ENCODE results near the gene NPB.

NPB gene

GRCh38 chr17:81871387-81872230 lies 30.4 kb upstream of the NPB start:
- DNase-seq (ENCODE audit: low spot score): peak; percentile 100

GRCh38 chr17:81877569-81877968 lies 24.5 kb upstream of the NPB start:
- TF ChIP-seq, protein P1, sequence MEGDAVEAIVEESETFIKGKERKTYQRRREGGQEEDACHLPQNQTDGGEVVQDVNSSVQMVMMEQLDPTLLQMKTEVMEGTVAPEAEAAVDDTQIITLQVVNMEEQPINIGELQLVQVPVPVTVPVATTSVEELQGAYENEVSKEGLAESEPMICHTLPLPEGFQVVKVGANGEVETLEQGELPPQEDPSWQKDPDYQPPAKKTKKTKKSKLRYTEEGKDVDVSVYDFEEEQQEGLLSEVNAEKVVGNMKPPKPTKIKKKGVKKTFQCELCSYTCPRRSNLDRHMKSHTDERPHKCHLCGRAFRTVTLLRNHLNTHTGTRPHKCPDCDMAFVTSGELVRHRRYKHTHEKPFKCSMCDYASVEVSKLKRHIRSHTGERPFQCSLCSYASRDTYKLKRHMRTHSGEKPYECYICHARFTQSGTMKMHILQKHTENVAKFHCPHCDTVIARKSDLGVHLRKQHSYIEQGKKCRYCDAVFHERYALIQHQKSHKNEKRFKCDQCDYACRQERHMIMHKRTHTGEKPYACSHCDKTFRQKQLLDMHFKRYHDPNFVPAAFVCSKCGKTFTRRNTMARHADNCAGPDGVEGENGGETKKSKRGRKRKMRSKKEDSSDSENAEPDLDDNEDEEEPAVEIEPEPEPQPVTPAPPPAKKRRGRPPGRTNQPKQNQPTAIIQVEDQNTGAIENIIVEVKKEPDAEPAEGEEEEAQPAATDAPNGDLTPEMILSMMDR (IDR thresholded peaks at IDR 0.05; ENCODE audit: extremely low read depth, missing control alignments): no peak
- no peak for DNase-seq (ENCODE audit: low spot score)

More at GRCh38 chr17:81871387-81872230, 30.4 kb upstream of the NPB start:
- TF ChIP-seq, protein P1 (IDR thresholded peaks at IDR 0.05; ENCODE audit: extremely low read depth, missing control alignments): no peak

DNA sequence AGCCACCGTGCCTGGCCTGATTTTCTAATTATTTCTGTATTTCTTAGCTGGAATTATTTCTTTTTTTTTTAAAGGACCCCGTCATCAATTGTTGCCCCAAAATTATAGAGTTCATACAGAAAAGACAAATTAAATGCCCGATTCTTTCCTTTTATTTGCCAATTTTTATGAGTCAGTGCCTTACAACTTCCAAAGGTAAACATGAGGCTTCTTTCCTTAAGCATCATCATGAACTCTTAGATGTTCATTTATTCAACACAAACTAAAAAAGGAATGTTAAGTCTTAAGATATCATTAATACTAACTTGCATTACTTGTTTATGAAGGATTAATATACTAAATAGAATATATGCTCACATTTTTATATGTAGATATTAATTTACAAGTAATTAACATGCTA lies 23.7 kb upstream of the NPB start:
- DNase-seq (ENCODE audit: low spot score): no peak
- TF ChIP-seq, protein P1 (IDR thresholded peaks at IDR 0.05; ENCODE audit: extremely low read depth, missing control alignments): no peak

GRCh38 chr17:81879121-81879520 lies 22.9 kb upstream of the NPB start:
- no peak for DNase-seq (ENCODE audit: low spot score)
- TF ChIP-seq, protein P1 (IDR thresholded peaks at IDR 0.05; ENCODE audit: extremely low read depth, missing control alignments): no peak

GRCh38 chr17:81884520-81884919 lies 17.5 kb upstream of the NPB start:
- TF ChIP-seq, protein P1 (IDR thresholded peaks at IDR 0.05; ENCODE audit: extremely low read depth, missing control alignments): no peak
- no peak for DNase-seq (ENCODE audit: low spot score)

- TF ChIP-seq, protein P1 (IDR thresholded peaks at IDR 0.05; ENCODE audit: extremely low read depth, missing control alignments): no peak
- no peak for DNase-seq (ENCODE audit: low spot score)
These were observed 17.1 kb upstream of the NPB start for GRCh38 chr17:81884968-81885367.

DNA sequence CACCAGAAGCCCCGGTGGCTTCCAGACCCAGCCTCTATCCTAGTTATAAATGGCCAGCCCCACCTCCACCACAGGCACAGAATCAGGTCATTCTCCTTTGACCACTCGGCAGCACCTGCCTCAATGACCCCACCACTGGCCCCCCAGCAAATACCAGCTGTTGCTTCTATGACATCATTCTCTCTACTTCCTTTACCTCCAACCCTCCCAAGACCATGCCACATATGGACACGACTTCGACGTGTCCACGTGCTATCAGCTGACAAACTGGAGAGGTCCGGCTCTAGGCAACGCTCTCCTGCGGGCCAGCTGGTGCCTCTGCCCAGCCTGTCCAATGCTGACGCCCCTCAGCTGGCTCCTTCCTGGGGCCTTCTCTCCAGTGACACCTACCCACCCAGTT lies 16.6 kb upstream of the NPB start:
- TF ChIP-seq, protein P1 (IDR thresholded peaks at IDR 0.05; ENCODE audit: extremely low read depth, missing control alignments): no peak
- no peak for DNase-seq (ENCODE audit: low spot score)
